ENCODE data around the gene SLC9A9. TPM values are rescaled to one million over a fixed set of nuclear protein-coding genes. Genes with fewer than 3 reads are reported as not detected.

The SLC9A9 gene
- total and polyA plus RNA-seq, 12 donors: 1.3 to 8.4 (median 3.0) TPM

DNA sequence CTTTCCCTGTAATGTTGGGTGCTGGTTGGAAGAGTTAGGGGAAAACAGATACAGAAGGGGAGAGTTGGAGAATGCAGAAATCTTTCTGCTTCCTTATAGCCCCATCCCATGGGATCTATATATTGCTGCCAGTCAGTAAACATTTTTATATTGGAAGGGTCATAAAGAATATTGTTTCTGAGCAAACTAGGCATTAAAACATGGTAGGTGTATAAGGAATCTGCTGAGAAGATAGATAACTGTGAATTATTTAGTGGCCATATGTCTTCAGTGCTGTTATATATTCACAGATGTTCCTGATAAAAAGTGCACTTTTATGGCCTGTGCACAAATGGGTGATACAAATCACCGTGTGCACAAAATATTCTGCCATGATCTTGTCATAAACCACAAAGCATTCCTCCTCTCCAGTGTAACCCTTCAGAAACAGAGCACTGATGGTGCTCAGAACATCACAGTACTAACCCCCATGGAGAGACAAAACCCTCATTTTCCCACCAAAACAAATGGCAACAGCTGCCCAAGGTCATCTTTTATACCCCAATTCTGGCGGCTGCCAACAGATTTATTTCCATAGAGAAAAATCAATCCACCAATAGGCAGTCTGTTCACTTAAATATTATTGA, 269.3 kb downstream of the SLC9A9 start:
- Histone ChIP-seq H3K27ac (no peak overlapping the region), H3K9me3 (no peaks in the 10 kb centered on the region), H3K4me1 (no peaks in the 10 kb centered on the region), H3K27me3 (no peaks in the 10 kb centered on the region), H3K36me3 (peaks cover 0 to 13% (median 0%) of the 10 kb centered on the region in 9 donors), H3K4me3 (no peak overlapping the region)
- ATAC-seq (no peak), DNase-seq (no peak)
- intact Hi-C loops (cut with DNase I): no loop called here
- TF ChIP-seq, protein P1, sequence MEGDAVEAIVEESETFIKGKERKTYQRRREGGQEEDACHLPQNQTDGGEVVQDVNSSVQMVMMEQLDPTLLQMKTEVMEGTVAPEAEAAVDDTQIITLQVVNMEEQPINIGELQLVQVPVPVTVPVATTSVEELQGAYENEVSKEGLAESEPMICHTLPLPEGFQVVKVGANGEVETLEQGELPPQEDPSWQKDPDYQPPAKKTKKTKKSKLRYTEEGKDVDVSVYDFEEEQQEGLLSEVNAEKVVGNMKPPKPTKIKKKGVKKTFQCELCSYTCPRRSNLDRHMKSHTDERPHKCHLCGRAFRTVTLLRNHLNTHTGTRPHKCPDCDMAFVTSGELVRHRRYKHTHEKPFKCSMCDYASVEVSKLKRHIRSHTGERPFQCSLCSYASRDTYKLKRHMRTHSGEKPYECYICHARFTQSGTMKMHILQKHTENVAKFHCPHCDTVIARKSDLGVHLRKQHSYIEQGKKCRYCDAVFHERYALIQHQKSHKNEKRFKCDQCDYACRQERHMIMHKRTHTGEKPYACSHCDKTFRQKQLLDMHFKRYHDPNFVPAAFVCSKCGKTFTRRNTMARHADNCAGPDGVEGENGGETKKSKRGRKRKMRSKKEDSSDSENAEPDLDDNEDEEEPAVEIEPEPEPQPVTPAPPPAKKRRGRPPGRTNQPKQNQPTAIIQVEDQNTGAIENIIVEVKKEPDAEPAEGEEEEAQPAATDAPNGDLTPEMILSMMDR (IDR thresholded peaks at IDR 0.05): no peak
- whole genome bisulfite sequencing, 2 donors: 88 to 89% methylated on average over 2 of the region's 2 CpGs

DNA sequence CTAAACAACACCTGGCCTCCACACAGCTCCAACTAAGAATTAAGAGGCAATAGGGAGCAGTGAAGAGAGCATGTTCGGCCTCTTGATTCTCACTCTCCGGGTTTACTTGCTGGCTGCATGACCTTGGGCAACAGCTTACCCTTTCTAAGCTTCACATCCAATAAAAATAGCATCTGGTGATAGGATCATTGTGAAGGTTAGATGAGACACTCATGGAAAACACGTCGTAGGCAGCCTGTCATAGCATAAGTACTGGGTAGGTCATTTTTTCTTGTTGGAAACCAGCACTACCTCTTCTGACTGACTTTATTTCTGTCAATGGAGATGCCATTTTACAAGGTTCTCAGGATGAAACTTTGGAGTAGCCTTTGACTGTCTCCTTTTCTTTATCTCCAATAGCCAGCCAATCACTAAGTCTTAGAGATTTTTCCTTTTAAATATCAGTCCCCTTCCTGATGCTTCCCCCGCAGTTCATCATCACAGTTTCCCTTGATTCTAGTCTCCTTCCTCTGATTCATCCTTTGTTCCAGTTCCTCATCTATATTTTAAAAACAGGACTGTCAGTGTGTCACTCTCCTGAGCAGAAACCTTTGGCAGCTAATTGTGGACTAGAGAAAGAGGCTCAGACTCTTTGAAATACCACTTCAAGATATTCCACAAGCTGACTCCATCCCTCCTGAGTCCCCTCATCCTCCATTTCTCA, 271.5 kb downstream of the SLC9A9 start:
- Histone ChIP-seq H3K36me3 (peaks cover 0 to 7% (median 0%) of the 10 kb centered on the region in 9 donors), H3K9me3 (no peaks in the 10 kb centered on the region), H3K27me3 (no peaks in the 10 kb centered on the region), H3K4me3 (no peak overlapping the region), H3K4me1 (no peaks in the 10 kb centered on the region), H3K27ac (no peak overlapping the region)
- DNase-seq (no peak), ATAC-seq (peak in 1 of 8 donors; percentile 53)
- intact Hi-C loops (cut with DNase I): no loop called here
- TF ChIP-seq, protein P1 (IDR thresholded peaks at IDR 0.05): no peak
- 63 to 72% methylated on average over 5 of the region's 5 CpGs for WGBS, 2 donors

DNA sequence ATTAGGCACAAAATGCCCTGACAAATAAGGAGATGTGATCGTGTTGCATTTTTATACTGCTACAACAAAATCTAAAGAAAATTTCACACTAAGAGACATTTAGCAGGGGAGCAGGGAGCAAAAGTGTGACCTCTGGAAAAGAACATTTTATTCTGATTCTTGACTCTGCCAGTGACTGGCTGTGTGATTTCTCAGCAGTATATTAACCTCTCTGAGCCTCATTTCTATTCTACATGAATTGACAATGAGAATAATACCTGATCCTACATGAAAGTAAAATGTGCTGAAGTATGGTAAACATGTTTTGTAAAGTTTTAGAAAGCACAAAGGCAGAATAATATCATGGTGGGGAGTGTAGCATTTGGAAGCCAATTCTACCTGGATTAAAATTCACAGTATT, 273.3 kb downstream of the SLC9A9 start:
- 94 to 100% methylated on average over 1 of the region's 1 CpG for WGBS, 2 donors

DNA sequence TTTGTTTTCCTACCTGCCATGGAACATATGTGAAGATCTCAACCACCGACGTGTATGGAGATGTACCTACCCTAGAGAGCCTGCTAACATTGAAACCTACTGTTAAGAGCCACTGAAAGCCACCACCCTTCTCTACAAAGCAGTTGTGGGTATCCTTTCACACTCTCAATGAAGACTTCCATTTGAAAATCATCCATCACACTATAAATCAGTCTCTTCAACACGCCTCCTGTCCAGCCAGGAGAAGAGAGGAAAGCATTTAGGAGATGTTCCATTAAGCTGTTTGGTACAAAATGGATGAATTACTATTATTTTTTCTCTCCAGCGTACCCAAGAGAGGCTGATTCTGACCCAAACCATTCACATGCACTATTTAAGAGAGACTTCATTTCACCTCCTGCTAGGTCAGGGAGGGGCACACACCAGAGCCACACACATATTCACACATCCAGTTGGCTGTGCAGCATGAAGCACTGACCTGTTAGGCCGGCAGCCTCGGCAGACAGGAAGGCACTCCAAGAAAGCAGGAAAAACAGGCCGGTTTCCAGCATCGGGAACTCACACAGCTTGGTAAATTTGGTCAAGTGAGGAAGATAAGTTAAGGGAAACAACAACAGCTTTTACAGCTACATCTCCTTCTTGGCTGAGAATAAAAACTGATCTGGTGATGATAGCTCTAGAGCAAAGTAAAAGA, 274.5 kb downstream of the SLC9A9 start:
- Histone ChIP-seq H3K9me3 (no peaks in the 10 kb centered on the region), H3K27me3 (no peaks in the 10 kb centered on the region), H3K36me3 (peaks cover 0 to 4% (median 0%) of the 10 kb centered on the region in 9 donors), H3K4me1 (no peaks in the 10 kb centered on the region), H3K27ac (no peak overlapping the region), H3K4me3 (no peak overlapping the region)
- TF ChIP-seq, protein P1 (IDR thresholded peaks at IDR 0.05): no peak
- ATAC-seq (no peak), DNase-seq (no peak)
- WGBS, 2 donors: 72 to 82% methylated on average over 8 of the region's 8 CpGs
- intact Hi-C loops (cut with DNase I): no loop called here

More for the DNA sequence above, 273.3 kb downstream of the SLC9A9 start:
- ATAC-seq (no peak), DNase-seq (no peak)
- intact Hi-C loops (cut with DNase I): no loop called here
- Histone ChIP-seq H3K27ac (no peak overlapping the region), H3K27me3 (no peaks in the 10 kb centered on the region), H3K4me3 (no peak overlapping the region), H3K36me3 (peaks cover 0 to 4% (median 0%) of the 10 kb centered on the region in 9 donors), H3K4me1 (no peaks in the 10 kb centered on the region), H3K9me3 (no peaks in the 10 kb centered on the region)
- TF ChIP-seq, protein P1 (IDR thresholded peaks at IDR 0.05): no peak

Data from heart right ventricle (tissue), 16 donors.